GM12878 (cell line): Measurements from ENCODE around the gene STEAP4.

Source experiments
- PAX8 ChIP-seq: fragments of 450-650 bp; IDR thresholded peaks from 2 replicates; pipeline ENCODE4 v1.6.1; 2017; ENCODE audit warnings: mild to moderate bottlenecking, moderate library complexity
- ZNF274 ChIP-seq: IDR thresholded peaks from one replicate; pipeline ENCODE4 v1.8.0; 2011; ENCODE audit not compliant: insufficient read length, insufficient read depth
- TF ChIP-seq, protein P1 (sequence below), 3 experiments: IDR thresholded peaks in 2 of 3; conservative IDR thresholded peaks in 1 of 3; 2 replicates each; pipeline ENCODE4 v1.5.1; 2011; ENCODE audit warnings: low read depth in 3 of 3, low read length in 3 of 3, mild to moderate bottlenecking in 3 of 3, control low read depth in 2 of 3, moderate library complexity in 2 of 3, inconsistent platforms in 1 of 3, mixed read lengths in 1 of 3; ENCODE audit not compliant: control insufficient read depth in 2 of 3, insufficient read depth in 1 of 3; ENCODE audit errors: extremely low read depth in 1 of 3

DNA sequence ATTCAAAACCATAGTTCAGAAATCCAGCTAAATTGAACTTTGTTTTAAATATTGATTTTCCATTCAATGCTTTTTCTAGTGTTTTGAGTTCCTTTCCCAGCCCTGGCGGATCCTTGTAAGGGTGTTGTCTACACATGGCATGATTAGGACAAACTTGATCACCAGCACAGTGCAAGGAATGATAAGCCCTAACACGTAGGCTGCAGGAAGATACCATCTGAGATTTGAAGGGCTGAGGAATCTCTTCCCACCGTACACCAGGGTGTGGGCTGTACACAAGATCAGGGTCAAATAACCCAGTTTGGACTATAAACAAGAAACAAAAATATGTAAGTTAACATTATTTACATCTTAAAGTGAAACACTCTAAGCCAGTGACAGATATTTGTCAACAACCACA, 27.4 kb downstream of the STEAP4 start:
- TF ChIP-seq PAX8 (no peak), ZNF274 (no peak)
- TF ChIP-seq, protein P1, sequence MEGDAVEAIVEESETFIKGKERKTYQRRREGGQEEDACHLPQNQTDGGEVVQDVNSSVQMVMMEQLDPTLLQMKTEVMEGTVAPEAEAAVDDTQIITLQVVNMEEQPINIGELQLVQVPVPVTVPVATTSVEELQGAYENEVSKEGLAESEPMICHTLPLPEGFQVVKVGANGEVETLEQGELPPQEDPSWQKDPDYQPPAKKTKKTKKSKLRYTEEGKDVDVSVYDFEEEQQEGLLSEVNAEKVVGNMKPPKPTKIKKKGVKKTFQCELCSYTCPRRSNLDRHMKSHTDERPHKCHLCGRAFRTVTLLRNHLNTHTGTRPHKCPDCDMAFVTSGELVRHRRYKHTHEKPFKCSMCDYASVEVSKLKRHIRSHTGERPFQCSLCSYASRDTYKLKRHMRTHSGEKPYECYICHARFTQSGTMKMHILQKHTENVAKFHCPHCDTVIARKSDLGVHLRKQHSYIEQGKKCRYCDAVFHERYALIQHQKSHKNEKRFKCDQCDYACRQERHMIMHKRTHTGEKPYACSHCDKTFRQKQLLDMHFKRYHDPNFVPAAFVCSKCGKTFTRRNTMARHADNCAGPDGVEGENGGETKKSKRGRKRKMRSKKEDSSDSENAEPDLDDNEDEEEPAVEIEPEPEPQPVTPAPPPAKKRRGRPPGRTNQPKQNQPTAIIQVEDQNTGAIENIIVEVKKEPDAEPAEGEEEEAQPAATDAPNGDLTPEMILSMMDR (IDR thresholded peaks at IDR 0.05 in 2 of 3, conservative IDR thresholded peaks at IDR 0.05 in 1 of 3; ENCODE audit: control insufficient read depth in 2 of 3, extremely low read depth in 1 of 3, insufficient read depth in 1 of 3, low read depth in 3 of 3, low read length in 3 of 3), result no peak
